Liver (tissue), 9 donors: ENCODE data around the gene FAM193A. TPM values are rescaled to one million over a fixed set of nuclear protein-coding genes. Genes with fewer than 3 reads are reported as not detected.

Source experiments
- DNase-seq: peaks from one replicate; pipeline ENCODE4 v3.0.0-alpha.2; 2017; ENCODE audit warnings: low spot score
- H3K27ac ChIP-seq, 2 donors: one replicate each; pipeline ENCODE4 v1.7.0; 2013; ENCODE audit warnings: inconsistent platforms in 2 of 2, low read length in 2 of 2, control low read depth in 1 of 2, low read depth in 1 of 2, mild to moderate bottlenecking in 1 of 2
- H3K27me3 ChIP-seq, 4 donors: one replicate each; pipeline versions ENCODE4 v1.6.1 to v1.7.0; 2013; ENCODE audit warnings: low read length in 3 of 4, inconsistent platforms in 1 of 4, mild to moderate bottlenecking in 1 of 4, moderate library complexity in 1 of 4; ENCODE audit not compliant: control insufficient read depth in 4 of 4, insufficient read depth in 4 of 4
- H3K36me3 ChIP-seq, 4 donors: one replicate each; pipeline versions ENCODE4 v1.6.1 to v1.7.0; 2013; ENCODE audit warnings: low read length in 3 of 4, mild to moderate bottlenecking in 3 of 4, low read depth in 1 of 4, moderate library complexity in 1 of 4; ENCODE audit not compliant: control insufficient read depth in 4 of 4, insufficient read depth in 3 of 4
- H3K4me1 ChIP-seq, 4 donors: one replicate each; pipeline versions ENCODE4 v1.6.1 to v1.7.0; 2013; ENCODE audit warnings: low read length in 3 of 4, mild to moderate bottlenecking in 3 of 4, moderate library complexity in 1 of 4; ENCODE audit not compliant: control insufficient read depth in 4 of 4, insufficient read depth in 4 of 4
- H3K4me3 ChIP-seq, 3 donors: one replicate each; pipeline versions ENCODE4 v1.6.1 to v1.7.0; 2013; ENCODE audit warnings: low read length in 3 of 3, control low read depth in 1 of 3, low read depth in 1 of 3, mild to moderate bottlenecking in 1 of 3
- H3K9ac ChIP-seq, 2 donors: one replicate each; pipeline ENCODE4 v1.7.0; 2013; ENCODE audit warnings: low read length in 2 of 2, mild to moderate bottlenecking in 2 of 2, moderate library complexity in 2 of 2, control low read depth in 1 of 2, low read depth in 1 of 2
- H3K9me3 ChIP-seq, 4 donors: one replicate each; pipeline versions ENCODE4 v1.6.1 to v1.7.0; 2013; ENCODE audit warnings: low read length in 3 of 4; ENCODE audit not compliant: control insufficient read depth in 4 of 4
- CTCF ChIP-seq: fragments of 150-350 bp; IDR thresholded peaks from 2 replicates; pipeline ENCODE4 v1.5.1; 2017; ENCODE audit warnings: improper control_type of control experiment, low read depth, low read length; ENCODE audit not compliant: missing input control
- EGR1 ChIP-seq, 2 donors: IDR thresholded peaks; 2 replicates each; pipeline ENCODE4 v1.6.1; 2016 to 2018; ENCODE audit warnings: antibody characterized with exemption in 2 of 2, low read depth in 2 of 2
- FOXA1 ChIP-seq: IDR thresholded peaks from 2 replicates; pipeline ENCODE4 v1.6.1; 2016; ENCODE audit warnings: antibody characterized with exemption
- FOXA2 ChIP-seq: IDR thresholded peaks from 2 replicates; pipeline ENCODE4 v1.6.1; 2016; ENCODE audit warnings: antibody characterized with exemption
- GABPA ChIP-seq, 2 donors: IDR thresholded peaks in 1 of 2; conservative IDR thresholded peaks in 1 of 2; 2 replicates each; pipeline ENCODE4 v1.6.1; 2016; ENCODE audit warnings: antibody characterized with exemption in 2 of 2, mild to moderate bottlenecking in 1 of 2, moderate library complexity in 1 of 2
- HNF4A ChIP-seq, 2 donors: conservative IDR thresholded peaks; 2 replicates each; pipeline ENCODE4 v1.6.1; 2016; ENCODE audit warnings: antibody characterized with exemption in 2 of 2, mild to moderate bottlenecking in 2 of 2
- HNF4G ChIP-seq: IDR thresholded peaks from 2 replicates; pipeline ENCODE4 v1.6.1; 2016; ENCODE audit warnings: antibody characterized with exemption
- JUND ChIP-seq, 2 donors: IDR thresholded peaks; 2 replicates each; pipeline ENCODE4 v1.6.1; 2016; ENCODE audit warnings: antibody characterized with exemption in 2 of 2
- NR2F2 ChIP-seq: IDR thresholded peaks from 2 replicates; pipeline ENCODE4 v1.6.1; 2016; ENCODE audit warnings: antibody characterized with exemption
- RAD21 ChIP-seq, 2 donors: IDR thresholded peaks; 2 replicates each; pipeline ENCODE4 v1.6.1; 2016; ENCODE audit warnings: antibody characterized with exemption in 2 of 2, mild to moderate bottlenecking in 2 of 2
- RXRA ChIP-seq, 2 donors: IDR thresholded peaks; 2 replicates each; pipeline ENCODE4 v1.6.1; 2017 to 2018; ENCODE audit warnings: antibody characterized with exemption in 2 of 2, mild to moderate bottlenecking in 1 of 2
- SP1 ChIP-seq: IDR thresholded peaks from 2 replicates; pipeline ENCODE4 v1.6.1; 2018; ENCODE audit warnings: antibody characterized with exemption, mild to moderate bottlenecking
- TAF1 ChIP-seq: conservative IDR thresholded peaks from 2 replicates; pipeline ENCODE4 v1.6.1; 2016; ENCODE audit warnings: antibody characterized with exemption, mild to moderate bottlenecking
- YY1 ChIP-seq: IDR thresholded peaks from 2 replicates; pipeline ENCODE4 v1.6.1; 2016; ENCODE audit warnings: antibody characterized with exemption, mild to moderate bottlenecking
- WGBS: extraction: QIAGEN DNeasy Blood & Tissue Kit; methylation state at CpG from one replicate; pipeline ENCODE4 v1.1.7; 2013; 5-methylcytosine and 5-hydroxymethylcytosine counted together
- polyA plus RNA-seq, 2 donors: library from polyadenylated mRNA; stranded (reverse) in 1 of 2; unstranded in 1 of 2; fragments of 200-250 nt in 1 of 2; fragments of >200 nt in 1 of 2; fragmentation: Nextera tagmentation in 1 of 2; extraction: Ambion mirVana in 1 of 2; gene quantifications; one replicate each; pipeline versions ENCODE4 v1.2.1 to v1.2.3, GENCODE V29; 2013 to 2015
- total RNA-seq, 2 donors: library from RNA; depleted of rRNA; stranded (reverse); fragments of >200 nt; gene quantifications; one replicate each; pipeline ENCODE4 v1.2.3, GENCODE V29; 2014
- TF ChIP-seq, protein P1 (sequence below): IDR thresholded peaks from 2 replicates; pipeline ENCODE4 v1.6.1; 2016; ENCODE audit warnings: antibody characterized with exemption
- TF ChIP-seq, protein P2 (sequence below): IDR thresholded peaks from 2 replicates; pipeline ENCODE4 v1.6.1; 2016; ENCODE audit warnings: antibody characterized with exemption
- TF ChIP-seq, protein P3 (sequence below): IDR thresholded peaks from 2 replicates; pipeline ENCODE4 v1.6.1; 2016; ENCODE audit warnings: antibody characterized with exemption
- donor health status: healthy.
- donor health status: healthy.
- donor health status: healthy.
- donor health status: healthy.
- donor health status: healthy.

Gene FAM193A
- total and polyA plus RNA-seq, 4 donors: 3.9 to 10.2 (median 7.0) TPM

GRCh38 chr4:2621419-2621818 is 85.0 kb downstream of the FAM193A start (continued):
- TF ChIP-seq CTCF (no peak), HNF4A (conservative IDR thresholded peaks at IDR 0.05) (no peak), JUND (IDR thresholded peaks at IDR 0.05) (no peak), YY1 (no peak), FOXA2 (no peak), TAF1 (no peak), HNF4G (no peak), RAD21 (IDR thresholded peaks at IDR 0.05) (no peak)
- TF ChIP-seq, protein P1, sequence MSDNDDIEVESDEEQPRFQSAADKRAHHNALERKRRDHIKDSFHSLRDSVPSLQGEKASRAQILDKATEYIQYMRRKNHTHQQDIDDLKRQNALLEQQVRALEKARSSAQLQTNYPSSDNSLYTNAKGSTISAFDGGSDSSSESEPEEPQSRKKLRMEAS: no peak

GRCh38 chr4:2623442-2623841 is 87.0 kb downstream of the FAM193A start:
- TF ChIP-seq RXRA (IDR thresholded peaks at IDR 0.05): no peak
- no peak for TF ChIP-seq FOXA1
- TF ChIP-seq, protein P1: no peak
- TF ChIP-seq TAF1: no peak
- TF ChIP-seq EGR1 (IDR thresholded peaks at IDR 0.05; ENCODE audit: low read depth in 2 of 2): no peak
- TF ChIP-seq SP1: no peak
- no peak for TF ChIP-seq JUND (IDR thresholded peaks at IDR 0.05)
- no peak for TF ChIP-seq CTCF
- TF ChIP-seq, protein P2, sequence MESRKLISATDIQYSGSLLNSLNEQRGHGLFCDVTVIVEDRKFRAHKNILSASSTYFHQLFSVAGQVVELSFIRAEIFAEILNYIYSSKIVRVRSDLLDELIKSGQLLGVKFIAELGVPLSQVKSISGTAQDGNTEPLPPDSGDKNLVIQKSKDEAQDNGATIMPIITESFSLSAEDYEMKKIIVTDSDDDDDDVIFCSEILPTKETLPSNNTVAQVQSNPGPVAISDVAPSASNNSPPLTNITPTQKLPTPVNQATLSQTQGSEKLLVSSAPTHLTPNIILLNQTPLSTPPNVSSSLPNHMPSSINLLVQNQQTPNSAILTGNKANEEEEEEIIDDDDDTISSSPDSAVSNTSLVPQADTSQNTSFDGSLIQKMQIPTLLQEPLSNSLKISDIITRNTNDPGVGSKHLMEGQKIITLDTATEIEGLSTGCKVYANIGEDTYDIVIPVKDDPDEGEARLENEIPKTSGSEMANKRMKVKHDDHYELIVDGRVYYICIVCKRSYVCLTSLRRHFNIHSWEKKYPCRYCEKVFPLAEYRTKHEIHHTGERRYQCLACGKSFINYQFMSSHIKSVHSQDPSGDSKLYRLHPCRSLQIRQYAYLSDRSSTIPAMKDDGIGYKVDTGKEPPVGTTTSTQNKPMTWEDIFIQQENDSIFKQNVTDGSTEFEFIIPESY: no peak
- no peak for TF ChIP-seq FOXA2
- TF ChIP-seq RAD21 (IDR thresholded peaks at IDR 0.05): no peak
- no peak for TF ChIP-seq NR2F2
- no peak for TF ChIP-seq GABPA (IDR thresholded peaks at IDR 0.05 in 1 of 2, conservative IDR thresholded peaks at IDR 0.05 in 1 of 2)
- no peak for TF ChIP-seq HNF4G
- TF ChIP-seq YY1: no peak
- TF ChIP-seq, protein P3, sequence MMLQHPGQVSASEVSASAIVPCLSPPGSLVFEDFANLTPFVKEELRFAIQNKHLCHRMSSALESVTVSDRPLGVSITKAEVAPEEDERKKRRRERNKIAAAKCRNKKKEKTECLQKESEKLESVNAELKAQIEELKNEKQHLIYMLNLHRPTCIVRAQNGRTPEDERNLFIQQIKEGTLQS: no peak
- DNase-seq: no peak
- H3K36me3 ChIP-seq: peaks cover 2 to 20% (median 13%) of the 10 kb centered on the region in 4 donors
- no peaks in the 10 kb centered on the region for H3K9me3 ChIP-seq
- H3K27me3 ChIP-seq: no peaks in the 10 kb centered on the region
- 96% methylated on average over 6 of the region's 6 CpGs for WGBS
- no peak overlapping the region for H3K9ac ChIP-seq
- H3K27ac ChIP-seq: no peak overlapping the region
- no peak overlapping the region for H3K4me3 ChIP-seq
- H3K4me1 ChIP-seq: peaks cover 2 to 5% (median 4%) of the 10 kb centered on the region in 4 donors
